ENCODE data around the gene AUTS2. TPM values are rescaled to one million over a fixed set of nuclear protein-coding genes. Genes with fewer than 3 reads are reported as not detected.

Gene AUTS2
- total and polyA plus RNA-seq, 9 of the 15 experiments (the other 6 are each of a cell fraction or from before 2014, with no cell fraction given) = 0.58 TPM; not detected in 8

DNA sequence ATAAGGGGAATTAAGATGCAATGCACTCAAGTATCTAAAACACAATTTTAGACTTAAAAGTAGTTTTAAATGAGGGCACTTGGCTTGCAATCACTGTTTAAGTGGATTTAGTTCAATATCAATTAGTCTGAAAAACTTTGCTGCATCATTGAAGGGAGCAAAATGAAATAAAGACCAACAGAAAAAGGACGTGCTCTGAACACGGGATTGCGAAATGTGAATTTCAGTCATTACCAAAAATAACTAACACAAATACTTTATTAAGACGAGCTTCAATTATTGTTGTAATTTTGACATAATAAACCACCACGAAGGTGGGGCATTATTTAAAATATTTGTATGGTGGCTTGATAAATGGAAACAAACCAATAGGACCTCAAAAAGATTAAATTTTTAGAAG lies 1171.9 kb downstream of the AUTS2 start:
- H3K9ac ChIP-seq (ENCODE audit: insufficient read depth in 1 of 2, low read depth in 2 of 2, low read length in 2 of 2) = no peak overlapping the region
- H2AFZ ChIP-seq (ENCODE audit: low read depth, low read length) = no peak overlapping the region
- TF ChIP-seq FOS (IDR thresholded peaks at IDR 0.05; ENCODE audit: extremely low read depth, insufficient read length) (no peak), MEIS2 (IDR thresholded peaks at IDR 0.05; ENCODE audit: partially characterized antibody) (no peak), CEBPB (tag; IDR thresholded peaks at IDR 0.05) (0 out of 2 replicates have a peak, but pooled peaks have one; percentile 12), CEBPG (CRISPR knock-in tag; IDR thresholded peaks at IDR 0.05) (no peak), CEBPG (tag; conservative IDR thresholded peaks at IDR 0.05 in 1 of 2, IDR thresholded peaks at IDR 0.05 in 1 of 2) (peak in 1 of 2 experiments; percentile 16; a peak in 1 of 4 replicates), POLR2A (conservative IDR thresholded peaks at IDR 0.05) (no peak)
- TF ChIP-seq, protein P1, sequence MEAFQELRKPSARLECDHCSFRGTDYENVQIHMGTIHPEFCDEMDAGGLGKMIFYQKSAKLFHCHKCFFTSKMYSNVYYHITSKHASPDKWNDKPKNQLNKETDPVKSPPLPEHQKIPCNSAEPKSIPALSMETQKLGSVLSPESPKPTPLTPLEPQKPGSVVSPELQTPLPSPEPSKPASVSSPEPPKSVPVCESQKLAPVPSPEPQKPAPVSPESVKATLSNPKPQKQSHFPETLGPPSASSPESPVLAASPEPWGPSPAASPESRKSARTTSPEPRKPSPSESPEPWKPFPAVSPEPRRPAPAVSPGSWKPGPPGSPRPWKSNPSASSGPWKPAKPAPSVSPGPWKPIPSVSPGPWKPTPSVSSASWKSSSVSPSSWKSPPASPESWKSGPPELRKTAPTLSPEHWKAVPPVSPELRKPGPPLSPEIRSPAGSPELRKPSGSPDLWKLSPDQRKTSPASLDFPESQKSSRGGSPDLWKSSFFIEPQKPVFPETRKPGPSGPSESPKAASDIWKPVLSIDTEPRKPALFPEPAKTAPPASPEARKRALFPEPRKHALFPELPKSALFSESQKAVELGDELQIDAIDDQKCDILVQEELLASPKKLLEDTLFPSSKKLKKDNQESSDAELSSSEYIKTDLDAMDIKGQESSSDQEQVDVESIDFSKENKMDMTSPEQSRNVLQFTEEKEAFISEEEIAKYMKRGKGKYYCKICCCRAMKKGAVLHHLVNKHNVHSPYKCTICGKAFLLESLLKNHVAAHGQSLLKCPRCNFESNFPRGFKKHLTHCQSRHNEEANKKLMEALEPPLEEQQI (IDR thresholded peaks at IDR 0.05) = no peak
- CTCF ChIA-PET (ENCODE audit: low intra/inter-chr PET ratio) = no interaction called here
- no peaks in the 10 kb centered on the region for H3K79me2 ChIP-seq (ENCODE audit: control insufficient read depth, insufficient read depth, low read length)
- ATAC-seq (no peak), FAIRE-seq (no peak), DNase-seq (ENCODE audit: extremely low read depth in 1 of 4, low spot score in 3 of 4) (no peak)
- H3K9me1 ChIP-seq (ENCODE audit: control insufficient read depth, insufficient read depth, low read length) = peaks cover 3% of the 10 kb centered on the region
- H3K27me3 ChIP-seq (ENCODE audit: control insufficient read depth in 2 of 2, insufficient read depth in 2 of 2, low read length in 2 of 2) = peaks cover 26 to 30% of the 10 kb centered on the region in 2 experiments
- no peaks in the 10 kb centered on the region for H3K4me1 ChIP-seq (replicated peaks in 1 of 2; ENCODE audit: control insufficient read depth in 2 of 2, insufficient read depth in 2 of 2, low read length in 2 of 2)
- intact Hi-C loops (cut with micrococcal nuclease) = no loop called here
- POLR2A ChIA-PET = no interaction called here
- no TSS peak for BruUV-seq (replicated peaks)
- no peaks in the 10 kb centered on the region for H3K36me3 ChIP-seq (ENCODE audit: control insufficient read depth, insufficient read depth, low read length)
- H4K20me1 ChIP-seq (replicated peaks; ENCODE audit: control insufficient read depth, insufficient read depth, low read length) = no peaks in the 10 kb centered on the region; the same call in 1 of the 2 replicates
- under 1% methylated on average over 5 of the region's 5 CpGs for WGBS (ENCODE audit: insufficient coverage, low coverage, missing lambda C conversion rate)
- H3K4me3 ChIP-seq = no peak overlapping the region
- H3K9me3 ChIP-seq (replicated peaks; ENCODE audit: control insufficient read depth, insufficient read depth, low read depth, low read length) = no peaks in the 10 kb centered on the region
- H3K4me2 ChIP-seq (ENCODE audit: insufficient read depth, low read length) = no peak overlapping the region
- no peak overlapping the region for H3K27ac ChIP-seq (ENCODE audit: extremely low read depth, low read depth, low read length)
- in situ Hi-C loops (cut with MboI) = no loop called here
